Urinary bladder (tissue), 4 donors: Measurements from ENCODE around the gene THADA. TPM values are rescaled to one million over a fixed set of nuclear protein-coding genes. Genes with fewer than 3 reads are reported as not detected.
A peak's percentile ranks its signal among the peaks of the same experiment; 100 is the strongest.

Experiments used
- DNase-seq: peaks from one replicate; pipeline ENCODE4 v3.0.0-alpha.2; 2015; ENCODE audit errors: extremely low spot score
- H3K27ac ChIP-seq: one replicate; pipeline ENCODE4 v1.5.1; 2013; ENCODE audit warnings: low read depth, mild to moderate bottlenecking, moderate library complexity
- H3K36me3 ChIP-seq: one replicate; pipeline ENCODE4 v1.6.1; 2013; ENCODE audit warnings: mild to moderate bottlenecking, moderate library complexity; ENCODE audit not compliant: insufficient read depth
- H3K4me1 ChIP-seq: one replicate; pipeline ENCODE4 v1.6.1; 2013; ENCODE audit warnings: mild to moderate bottlenecking, moderate library complexity; ENCODE audit not compliant: insufficient read depth
- H3K4me3 ChIP-seq: one replicate; pipeline ENCODE4 v1.5.1; 2013; ENCODE audit warnings: low read depth, low read length
- WGBS: extraction: QIAGEN DNeasy Blood & Tissue Kit; methylation state at CpG from one replicate; pipeline ENCODE4 v1.1.7; 2013; 5-methylcytosine and 5-hydroxymethylcytosine counted together
- polyA plus RNA-seq: library from polyadenylated mRNA; stranded (reverse); fragments of 200-250 nt; gene quantifications from one replicate; pipeline ENCODE4 v1.2.3, GENCODE V29; 2013
- total RNA-seq: library from RNA; depleted of rRNA; stranded (reverse); fragments of >200 nt; gene quantifications from one replicate; pipeline ENCODE4 v1.2.3, GENCODE V29; 2014
- donor health status: healthy with polysubstance abuse.
- donor health status: healthy.

Gene THADA
- total and polyA plus RNA-seq, 2 donors, result 12.2 to 71.6 TPM

GRCh38 chr2:43276266-43276941, 319.4 kb downstream of the THADA start:
- Histone ChIP-seq H3K4me3 (no peak overlapping the region), H3K27ac (no peak overlapping the region), H3K36me3 (no peaks in the 10 kb centered on the region), H3K4me1 (no peaks in the 10 kb centered on the region)
- DNase-seq, result no peak
- 62% methylated on average over 6 of the region's 6 CpGs for WGBS

DNA sequence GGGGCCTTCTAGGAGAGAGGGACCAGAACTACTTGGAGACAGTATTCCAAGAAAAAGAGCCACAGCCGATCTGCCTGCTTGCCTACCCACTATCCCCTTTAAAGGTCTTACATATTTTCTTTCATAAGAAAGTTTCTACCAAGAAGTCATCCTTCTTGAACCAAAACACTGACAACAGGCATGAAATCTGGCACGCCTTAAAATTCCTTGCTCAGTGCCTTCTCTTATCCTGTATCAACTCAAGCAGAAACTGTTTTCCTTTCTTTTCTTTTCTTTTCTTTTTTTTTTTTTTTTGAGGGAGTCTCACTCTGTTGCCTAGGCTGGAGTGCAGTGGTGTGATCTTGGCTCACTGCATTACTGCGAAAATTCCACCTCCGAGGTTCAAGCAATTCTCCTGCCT, 321.1 kb downstream of the THADA start:
- no peaks in the 10 kb centered on the region for H3K4me1 ChIP-seq
- H3K36me3 ChIP-seq, result no peaks in the 10 kb centered on the region
- no peak overlapping the region for H3K27ac ChIP-seq
- H3K4me3 ChIP-seq, result no peak overlapping the region
- DNase-seq, result no peak
- WGBS, result 95% methylated on average over 4 of the region's 4 CpGs

- no peaks in the 10 kb centered on the region for H3K36me3 ChIP-seq
- no peak overlapping the region for H3K27ac ChIP-seq
- DNase-seq, result no peak
- 92% methylated on average over 4 of the region's 4 CpGs for WGBS
- H3K4me3 ChIP-seq, result no peak overlapping the region
- H3K4me1 ChIP-seq, result no peaks in the 10 kb centered on the region
Measured at GRCh38 chr2:43274055-43274454, 321.8 kb downstream of the THADA start.

GRCh38 chr2:43273529-43273928, 322.3 kb downstream of the THADA start:
- Histone ChIP-seq H3K27ac (no peak overlapping the region), H3K36me3 (no peaks in the 10 kb centered on the region), H3K4me1 (no peaks in the 10 kb centered on the region), H3K4me3 (no peak overlapping the region)
- DNase-seq, result no peak
- 79% methylated on average over 4 of the region's 4 CpGs for WGBS

GRCh38 chr2:43270930-43271615, 324.8 kb downstream of the THADA start:
- no peak overlapping the region for H3K27ac ChIP-seq
- no peaks in the 10 kb centered on the region for H3K4me1 ChIP-seq
- H3K36me3 ChIP-seq, result no peaks in the 10 kb centered on the region
- no peak for DNase-seq
- H3K4me3 ChIP-seq, result no peak overlapping the region
- 92% methylated on average over 4 of the region's 4 CpGs for WGBS

GRCh38 chr2:43270461-43270860, 325.4 kb downstream of the THADA start:
- WGBS, result 84% methylated on average over 2 of the region's 2 CpGs
- Histone ChIP-seq H3K27ac (no peak overlapping the region), H3K36me3 (no peaks in the 10 kb centered on the region), H3K4me1 (no peaks in the 10 kb centered on the region), H3K4me3 (no peak overlapping the region)
- no peak for DNase-seq

DNA sequence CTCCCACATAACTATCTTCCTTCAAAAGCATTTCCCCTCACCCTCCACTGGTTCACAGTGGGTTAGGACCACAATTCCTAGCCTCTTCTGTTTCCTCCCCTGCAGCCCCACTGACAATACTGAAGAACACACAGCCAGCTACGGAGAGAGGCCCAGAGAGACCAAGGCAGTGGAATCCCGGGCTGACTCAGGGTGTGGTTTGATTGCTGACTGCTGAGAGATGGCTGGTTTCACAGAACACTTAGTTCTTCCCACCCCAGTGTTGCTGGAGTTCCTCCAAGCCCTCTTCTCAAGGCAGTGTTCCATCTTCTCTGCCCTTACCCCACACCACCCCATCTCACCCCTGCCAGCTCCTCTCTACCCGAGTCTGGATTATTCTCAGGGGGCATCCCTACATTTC, 326.1 kb downstream of the THADA start:
- no peak for DNase-seq
- H3K36me3 ChIP-seq, result no peaks in the 10 kb centered on the region
- H3K4me1 ChIP-seq, result no peaks in the 10 kb centered on the region
- 22% methylated on average over 3 of the region's 3 CpGs for WGBS
- peak overlapping the region; percentile 16 for H3K27ac ChIP-seq
- H3K4me3 ChIP-seq, result no peak overlapping the region

DNA sequence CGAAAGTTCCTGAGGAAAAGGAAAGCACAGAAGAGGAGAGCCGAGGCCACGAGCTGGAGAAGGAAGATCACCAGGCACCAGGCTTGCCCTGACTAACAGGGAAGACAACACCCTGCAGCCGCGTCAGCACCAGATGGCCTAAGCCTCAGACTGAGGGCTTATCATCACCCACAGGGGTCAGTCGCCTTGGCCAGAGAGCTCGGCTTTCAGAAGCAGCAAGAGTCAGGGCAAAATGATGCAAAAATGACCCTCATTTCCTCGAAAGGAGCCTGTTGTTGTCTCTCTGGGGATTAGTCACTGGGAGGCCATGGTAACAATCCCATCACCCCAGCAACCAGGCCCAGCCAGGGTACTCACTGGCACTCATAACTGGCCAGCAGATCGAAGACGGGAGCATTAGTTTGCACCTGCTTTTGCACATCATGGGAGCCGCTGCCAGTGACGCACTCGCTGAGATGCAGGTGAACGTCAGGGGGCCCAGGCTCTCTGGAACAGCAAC, 326.7 kb downstream of the THADA start:
- H3K4me3 ChIP-seq, result no peak overlapping the region
- 45% methylated on average over 14 of the region's 14 CpGs for WGBS
- no peak for DNase-seq
- H3K27ac ChIP-seq, result peak overlapping the region; percentile 42
- H3K36me3 ChIP-seq, result no peaks in the 10 kb centered on the region
- H3K4me1 ChIP-seq, result no peaks in the 10 kb centered on the region

- Histone ChIP-seq H3K27ac (peak overlapping the region; percentile 42), H3K4me3 (no peak overlapping the region), H3K36me3 (no peaks in the 10 kb centered on the region), H3K4me1 (no peaks in the 10 kb centered on the region)
- WGBS, result 84% methylated on average over 10 of the region's 10 CpGs
- DNase-seq, result no peak
Measured at GRCh38 chr2:43268066-43268953, 327.5 kb downstream of the THADA start.

- Histone ChIP-seq H3K4me1 (no peaks in the 10 kb centered on the region), H3K4me3 (no peak overlapping the region), H3K27ac (no peak overlapping the region), H3K36me3 (no peaks in the 10 kb centered on the region)
- no peak for DNase-seq
- 93% methylated on average over 7 of the region's 7 CpGs for WGBS
Measured at GRCh38 chr2:43267381-43267780, 328.5 kb downstream of the THADA start.

DNA sequence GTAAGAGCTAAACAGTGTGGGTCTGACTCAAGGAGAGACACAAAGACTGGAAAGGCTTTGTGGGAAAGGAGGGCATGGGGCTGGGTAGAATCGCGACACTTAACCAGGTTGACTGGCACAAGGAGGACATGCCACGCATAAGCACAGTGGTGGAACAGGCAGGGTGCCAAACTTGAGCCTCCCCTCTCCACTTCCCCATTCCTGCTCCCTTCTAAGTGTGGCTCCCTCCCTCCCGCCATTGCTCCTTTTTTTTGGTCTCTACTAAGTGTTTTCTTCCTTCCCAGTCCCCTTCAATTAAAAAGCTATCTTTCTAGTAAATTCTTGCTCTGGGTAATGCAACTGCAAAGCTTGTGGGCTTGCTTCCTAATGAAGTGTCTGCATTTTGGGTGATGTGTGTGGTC, 329.1 kb downstream of the THADA start:
- Histone ChIP-seq H3K4me3 (no peak overlapping the region), H3K27ac (no peak overlapping the region), H3K4me1 (no peaks in the 10 kb centered on the region), H3K36me3 (no peaks in the 10 kb centered on the region)
- DNase-seq, result no peak
- WGBS, result 90% methylated on average over 4 of the region's 4 CpGs

DNA sequence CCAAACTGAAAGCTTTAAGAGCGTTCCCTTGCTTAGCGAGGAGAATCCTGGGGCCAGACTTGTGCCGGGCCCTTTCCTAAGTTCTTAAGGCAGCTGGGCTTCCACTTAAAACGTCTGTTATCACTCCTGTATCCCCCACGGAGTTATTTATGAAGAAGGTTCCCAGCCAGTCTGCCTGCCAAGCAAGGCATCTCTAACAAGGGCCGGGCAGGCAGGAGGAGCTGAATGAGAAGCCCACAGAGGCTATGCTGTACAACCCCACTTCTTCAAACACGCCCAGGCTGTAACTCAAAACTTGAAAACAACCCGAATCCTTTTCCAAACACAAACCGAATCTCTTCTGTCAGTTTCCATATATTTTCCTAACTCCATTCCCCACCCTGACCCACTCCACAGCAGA, 330.4 kb downstream of the THADA start:
- H3K4me3 ChIP-seq, result no peak overlapping the region
- peak overlapping the region; percentile 63 for H3K27ac ChIP-seq
- 27% methylated on average over 9 of the region's 9 CpGs for WGBS
- no peaks in the 10 kb centered on the region for H3K4me1 ChIP-seq
- H3K36me3 ChIP-seq, result no peaks in the 10 kb centered on the region
- no peak for DNase-seq

- 24% methylated on average over 5 of the region's 5 CpGs for WGBS
- DNase-seq, result no peak
- Histone ChIP-seq H3K4me1 (no peaks in the 10 kb centered on the region), H3K27ac (peak overlapping the region; percentile 63), H3K4me3 (no peak overlapping the region), H3K36me3 (no peaks in the 10 kb centered on the region)
Measured at GRCh38 chr2:43265001-43265400, 330.8 kb downstream of the THADA start.
